ENCODE measurements around the gene GABARAP. TPM values are rescaled to one million over a fixed set of nuclear protein-coding genes. Genes with fewer than 3 reads are reported as not detected.

GABARAP gene
- total RNA-seq, 1 experiment from 2014 or later = 188 TPM

- TF ChIP-seq CTCF (IDR thresholded peaks at IDR 0.05; ENCODE audit: unreplicated experiment) = peak; percentile 12
- CTCF ChIA-PET = interaction anchor here (0.5 to 0.8 kb wide), 3 partner anchors 24 to 400 kb away, joined by 3 to 13 read pairs (median 7); no protein-coding TSS in a partner anchor
- BruUV-seq (replicated peaks) = no TSS peak
- Mint-ChIP-seq H3K36me3 (ENCODE audit: insufficient read depth, unreplicated experiment) (peaks cover 21% of the 10 kb centered on the region), H3K9me3 (ENCODE audit: low read depth, unreplicated experiment) (no peaks in the 10 kb centered on the region), H3K27ac (ENCODE audit: unreplicated experiment) (peak overlapping the region; percentile 85), H3K4me3 (ENCODE audit: low read depth, unreplicated experiment) (peak overlapping the region; percentile 74), H3K4me1 (ENCODE audit: low read depth, unreplicated experiment) (peaks cover 17% of the 10 kb centered on the region), H3K27me3 (ENCODE audit: unreplicated experiment) (peaks cover 63% of the 10 kb centered on the region)
- intact Hi-C loops (cut with micrococcal nuclease; ENCODE audit: unreplicated experiment) = no loop called here
- peak; percentile 98 for DNase-seq
Measured at GRCh38 chr17:7214300-7215135, 27.7 kb downstream of the GABARAP start.

- Mint-ChIP-seq H3K4me3 (ENCODE audit: low read depth, unreplicated experiment) (peak overlapping the region; percentile 74), H3K9me3 (ENCODE audit: low read depth, unreplicated experiment) (no peaks in the 10 kb centered on the region), H3K27ac (ENCODE audit: unreplicated experiment) (peak overlapping the region; percentile 85), H3K27me3 (ENCODE audit: unreplicated experiment) (peaks cover 70% of the 10 kb centered on the region), H3K4me1 (ENCODE audit: low read depth, unreplicated experiment) (peaks cover 17% of the 10 kb centered on the region), H3K36me3 (ENCODE audit: insufficient read depth, unreplicated experiment) (peaks cover 19% of the 10 kb centered on the region)
- intact Hi-C loops (cut with micrococcal nuclease; ENCODE audit: unreplicated experiment) = no loop called here
- DNase-seq = no peak
- no TSS peak for BruUV-seq (replicated peaks)
- no peak for TF ChIP-seq CTCF (IDR thresholded peaks at IDR 0.05; ENCODE audit: unreplicated experiment)
- CTCF ChIA-PET = interaction anchor here (0.5 kb wide), 1 partner anchor 25 kb away, joined by 13 read pairs; no protein-coding TSS in a partner anchor
Measured at GRCh38 chr17:7213895-7214299, 28.4 kb downstream of the GABARAP start.

- H3K4me3 Mint-ChIP-seq (ENCODE audit: low read depth, unreplicated experiment) = no peak overlapping the region
- H3K27ac Mint-ChIP-seq (ENCODE audit: unreplicated experiment) = no peak overlapping the region
- H3K27me3 Mint-ChIP-seq (ENCODE audit: unreplicated experiment) = peaks cover 89% of the 10 kb centered on the region
- BruUV-seq (replicated peaks) = no TSS peak
- TF ChIP-seq CTCF (IDR thresholded peaks at IDR 0.05; ENCODE audit: unreplicated experiment) = no peak
- no peaks in the 10 kb centered on the region for H3K9me3 Mint-ChIP-seq (ENCODE audit: low read depth, unreplicated experiment)
- H3K4me1 Mint-ChIP-seq (ENCODE audit: low read depth, unreplicated experiment) = peaks cover 25% of the 10 kb centered on the region
- peaks cover 19% of the 10 kb centered on the region for H3K36me3 Mint-ChIP-seq (ENCODE audit: insufficient read depth, unreplicated experiment)
- no peak for DNase-seq
- intact Hi-C loops (cut with micrococcal nuclease; ENCODE audit: unreplicated experiment) = no loop called here
- CTCF ChIA-PET = no interaction called here
Measured at GRCh38 chr17:7211491-7212273, 30.6 kb downstream of the GABARAP start.

GRCh38 chr17:7208754-7209460 lies 33.3 kb downstream of the GABARAP start:
- H3K27ac Mint-ChIP-seq (ENCODE audit: unreplicated experiment) = no peak overlapping the region

More at GRCh38 chr17:7208754-7209460, 33.3 kb downstream of the GABARAP start:
- CTCF ChIA-PET = no interaction called here
- BruUV-seq (replicated peaks) = no TSS peak
- intact Hi-C loops (cut with micrococcal nuclease; ENCODE audit: unreplicated experiment) = no loop called here
- Mint-ChIP-seq H3K4me3 (ENCODE audit: low read depth, unreplicated experiment) (no peak overlapping the region), H3K4me1 (ENCODE audit: low read depth, unreplicated experiment) (peaks cover 16% of the 10 kb centered on the region), H3K36me3 (ENCODE audit: insufficient read depth, unreplicated experiment) (peaks cover 7% of the 10 kb centered on the region), H3K27me3 (ENCODE audit: unreplicated experiment) (peaks cover 98% of the 10 kb centered on the region), H3K9me3 (ENCODE audit: low read depth, unreplicated experiment) (no peaks in the 10 kb centered on the region)
- TF ChIP-seq CTCF (IDR thresholded peaks at IDR 0.05; ENCODE audit: unreplicated experiment) = no peak
- DNase-seq = no peak

Data from Calu3 (cell line).